22Rv1 (cell line): ENCODE results near the gene ENC1.

ENCODE experiments used
- CTCF ChIP-seq: fragments of 450-650 bp; IDR thresholded peaks from 2 replicates; pipeline ENCODE4 v1.5.1; 2017; ENCODE audit warnings: mild to moderate bottlenecking
- ZFX ChIP-seq: fragments of 450-650 bp; IDR thresholded peaks from 2 replicates; pipeline ENCODE4 v1.6.1; 2017; ENCODE audit warnings: antibody characterized with exemption, borderline replicate concordance

GRCh38 chr5:74616236-74617146, 24.0 kb downstream of the ENC1 start:
- TF ChIP-seq CTCF (no peak), ZFX (no peak)
